IMR-90 (cell line): Measurements from ENCODE around the gene BANP. TPM values are rescaled to one million over a fixed set of nuclear protein-coding genes. Genes with fewer than 3 reads are reported as not detected.

ENCODE experiments used
- ATAC-seq: fragments of 200-7000 bp; cut with Tn5 transposase; 2 replicates; pipeline ENCODE4 v1.9.1; 2020; ENCODE audit warnings: low read depth, mild to moderate bottlenecking, moderate library complexity
- BruUV-seq: library from RNA; stranded (reverse); fragments of 400-500 nt; replicated peaks from 2 replicates; lab custom pipeline; 2021; lab: Mats Ljungman, UMichigan
- CTCF ChIA-PET: fragments of 300-600 bp; formaldehyde crosslinking; extraction: SDS; loops from one replicate; lab custom pipeline; 2021; ENCODE audit warnings: antibody characterized with exemption; lab: Yijun Ruan, JAX
- POLR2A ChIA-PET: fragments of 300-600 bp; sonication (Branson Sonifier 250); formaldehyde crosslinking; loops from one replicate; lab custom pipeline; 2022; ENCODE audit warnings: antibody characterized with exemption; ENCODE audit not compliant: unreplicated experiment; lab: Charles Lee
- DNase-seq: peaks from one replicate; pipeline ENCODE4 v3.0.0; 2013
- H2AFZ ChIP-seq: replicated peaks from 2 replicates; pipeline ENCODE3; 2013; ENCODE audit warnings: low read length, mild to moderate bottlenecking; ENCODE audit not compliant: poor library complexity
- H2AK5ac ChIP-seq: 2 replicates; pipeline ENCODE4 v1.6.1; 2013; ENCODE audit warnings: low read depth, low read length, inconsistent platforms
- H2AK9ac ChIP-seq: replicated peaks from 2 replicates; pipeline ENCODE3; 2013; ENCODE audit warnings: mild to moderate bottlenecking, low read depth, low read length, moderate library complexity; ENCODE audit not compliant: poor library complexity
- H2BK120ac ChIP-seq: 2 replicates; pipeline ENCODE4 v1.6.1; 2013; ENCODE audit warnings: low read depth, low read length, inconsistent platforms
- H2BK15ac ChIP-seq: 3 replicates; pipeline ENCODE4 v1.6.1; 2013; ENCODE audit warnings: low read depth, low read length, inconsistent platforms
- H2BK20ac ChIP-seq: 2 replicates; pipeline ENCODE4 v1.6.1; 2013; ENCODE audit warnings: low read depth, mild to moderate bottlenecking, inconsistent platforms, low read length, moderate library complexity
- H2BK5ac ChIP-seq: 2 replicates; pipeline ENCODE4 v1.6.1; 2013; ENCODE audit warnings: mild to moderate bottlenecking, low read depth, low read length, inconsistent platforms; ENCODE audit not compliant: poor library complexity, severe bottlenecking
- H3K14ac ChIP-seq: replicated peaks from 2 replicates; pipeline ENCODE4 v1.6.1; 2013; ENCODE audit warnings: low read depth, low read length, inconsistent platforms
- H3K18ac ChIP-seq: 2 replicates; pipeline ENCODE4 v1.6.1; 2013; ENCODE audit warnings: low read depth, low read length, control low read depth
- H3K23ac ChIP-seq: 2 replicates; pipeline ENCODE4 v1.6.1; 2013; ENCODE audit warnings: low read depth, low read length, inconsistent platforms
- H3K27ac ChIP-seq: 2 replicates; pipeline ENCODE4 v1.5.1; 2013; ENCODE audit warnings: mild to moderate bottlenecking, control low read depth, low read length; ENCODE audit not compliant: insufficient read depth
- H3K27me3 ChIP-seq: 2 replicates; pipeline ENCODE4 v1.6.1; 2013; ENCODE audit warnings: low read length; ENCODE audit not compliant: control insufficient read depth, insufficient read depth
- H3K36me3 ChIP-seq: 2 replicates; pipeline ENCODE4 v1.6.1; 2013; ENCODE audit warnings: low read length, mixed read lengths; ENCODE audit not compliant: control insufficient read depth, insufficient read depth
- H3K4ac ChIP-seq: 2 replicates; pipeline ENCODE4 v1.6.1; 2013; ENCODE audit warnings: low read depth, low read length, inconsistent platforms
- H3K4me1 ChIP-seq: 2 replicates; pipeline ENCODE4 v1.6.1; 2013; ENCODE audit warnings: low read length, mixed read lengths; ENCODE audit not compliant: control insufficient read depth, insufficient read depth
- H3K4me2 ChIP-seq: 2 replicates; pipeline ENCODE4 v1.6.1; 2013; ENCODE audit warnings: low read depth, mild to moderate bottlenecking, control low read depth, low read length, moderate library complexity
- H3K4me3 ChIP-seq: 2 replicates; pipeline ENCODE4 v1.5.1; 2013; ENCODE audit warnings: low read depth, mild to moderate bottlenecking, control low read depth, low read length, moderate library complexity; ENCODE audit not compliant: insufficient read depth
- H3K56ac ChIP-seq: 2 replicates; pipeline ENCODE4 v1.6.1; 2013; ENCODE audit warnings: low read length, inconsistent platforms; ENCODE audit not compliant: insufficient read depth; ENCODE audit errors: extremely low read depth
- H3K79me1 ChIP-seq, 2 experiments: 2 replicates each; pipeline ENCODE4 v1.6.1; 2013; ENCODE audit warnings: low read length in 2 of 2, inconsistent platforms in 1 of 2, low read depth in 1 of 2
- H3K9ac ChIP-seq: 2 replicates; pipeline ENCODE4 v1.6.1; 2013; ENCODE audit warnings: low read depth, low read length, control low read depth
- H3K9me1 ChIP-seq: 2 replicates; pipeline ENCODE4 v1.6.1; 2013; ENCODE audit warnings: low read length, inconsistent platforms; ENCODE audit not compliant: insufficient read depth
- H3K9me3 ChIP-seq: 2 replicates; pipeline ENCODE4 v1.6.1; 2013; ENCODE audit warnings: low read length; ENCODE audit not compliant: control insufficient read depth, insufficient read depth
- H4K20me1 ChIP-seq: 2 replicates; pipeline ENCODE4 v1.6.1; 2013; ENCODE audit warnings: low read length, inconsistent platforms; ENCODE audit not compliant: insufficient read depth
- H4K5ac ChIP-seq: 2 replicates; pipeline ENCODE4 v1.6.1; 2013; ENCODE audit warnings: mild to moderate bottlenecking, low read depth, low read length, control low read depth
- H4K8ac ChIP-seq, 2 experiments: 2 replicates each; pipeline ENCODE4 v1.6.1; 2013; ENCODE audit warnings: low read depth in 2 of 2, low read length in 2 of 2, control low read depth in 1 of 2, inconsistent platforms in 1 of 2
- H4K91ac ChIP-seq: 2 replicates; pipeline ENCODE4 v1.6.1; 2013; ENCODE audit warnings: low read depth, low read length, inconsistent platforms; ENCODE audit not compliant: insufficient read depth
- CEBPB ChIP-seq: IDR thresholded peaks from 2 replicates; pipeline ENCODE4 v1.6.1; 2012; ENCODE audit warnings: low read depth, low read length, improper control_type of control experiment
- FOS ChIP-seq: fragments of 150-350 bp; IDR thresholded peaks from 2 replicates; pipeline ENCODE4 v1.6.1; 2016; ENCODE audit warnings: low read depth, low read length
- WGBS, 2 experiments: methylation state at CpG; one replicate each; pipeline versions ENCODE4 v1.1.5 to v1.1.7; 2013; ENCODE audit warnings: missing lambda C conversion rate in 2 of 2; ENCODE audit not compliant: insufficient read length in 1 of 2; ENCODE audit errors: extremely low coverage in 2 of 2; 5-methylcytosine and 5-hydroxymethylcytosine counted together
- dilution Hi-C: fragments of 300-500 bp; cut with HindIII; formaldehyde crosslinking; loops from one replicate; pipeline ENCODE4 v1.14.3; 2018; ENCODE audit warnings: low sequenced_read_pairs; ENCODE audit not compliant: unreplicated experiment
- in situ Hi-C: fragments of 300-500 bp; cut with MboI; formaldehyde crosslinking; loops from 3 replicates; pipeline ENCODE4 v1.14.3; 2019; ENCODE audit warnings: low sequenced_read_pairs, inconsistent platforms, mixed read lengths
- intact Hi-C: fragments of 100-400 bp; cut with micrococcal nuclease; formaldehyde crosslinking; loops from 2 replicates; pipeline ENCODE4 v1.10.0; 2022
- polyA plus RNA-seq, 3 experiments: library from polyadenylated mRNA; depleted of rRNA; stranded (reverse); fragments of >200 nt; gene quantifications; 2 replicates each; pipeline ENCODE4 v1.2.3, GENCODE V29; 2012; ENCODE audit warnings: low replicate concordance in 1 of 3
- total RNA-seq: library from RNA; depleted of rRNA; stranded (reverse); fragments of >200 nt; gene quantifications from 2 replicates; pipeline ENCODE4 v1.2.3, GENCODE V29; 2012

Gene BANP
- total and polyA plus RNA-seq, 2 of the 4 experiments (the other 2 are of a cell fraction) = 17.4 to 17.9 TPM

GRCh38 chr16:87961623-87962022, 10.4 kb downstream of the BANP start:
- H4K91ac ChIP-seq = no peak overlapping the region
- no peak overlapping the region for H4K5ac ChIP-seq
- BruUV-seq = no TSS peak
- no CpG with 5 or more reads among the region's 4 CpGs for WGBS, 2 experiments
- ChIA-PET CTCF (no interaction called here), POLR2A (no interaction called here)
- in situ Hi-C loops (no loop called here), intact Hi-C loops (no loop called here), dilution Hi-C loops (no loop called here)
- no peak overlapping the region for H4K8ac ChIP-seq
- H3K4me3 ChIP-seq = no peak overlapping the region
- TF ChIP-seq CEBPB (no peak), FOS (no peak)
- no peak overlapping the region for H2BK20ac ChIP-seq
- no peak overlapping the region for H3K27ac ChIP-seq
- H2BK15ac ChIP-seq = no peak overlapping the region
- no peak overlapping the region for H3K18ac ChIP-seq
- no peak overlapping the region for H2BK5ac ChIP-seq
- ATAC-seq (no peak), DNase-seq (no peak)
- H3K9ac ChIP-seq = no peak overlapping the region
- H2BK120ac ChIP-seq = no peak overlapping the region
- no peak overlapping the region for H3K4me2 ChIP-seq
- peaks cover 21% of the 10 kb centered on the region for H3K9me1 ChIP-seq
- H3K36me3 ChIP-seq = peaks cover 2% of the 10 kb centered on the region; the same call in 1 of the 2 replicates
- H3K27me3 ChIP-seq = no peaks in the 10 kb centered on the region
- H4K20me1 ChIP-seq = peaks cover 13% of the 10 kb centered on the region; the same call in 1 of the 2 replicates
- H2AK5ac ChIP-seq = no peak overlapping the region
- no peaks in the 10 kb centered on the region for H3K9me3 ChIP-seq
- peaks cover 29 to 96% of the 10 kb centered on the region in 2 experiments for H3K79me1 ChIP-seq
- H3K14ac ChIP-seq = no peak overlapping the region
- no peak overlapping the region for H3K4ac ChIP-seq
- H3K23ac ChIP-seq = no peak overlapping the region
- no peak overlapping the region for H2AFZ ChIP-seq
- peaks cover 21% of the 10 kb centered on the region for H3K4me1 ChIP-seq
- no peak overlapping the region for H3K56ac ChIP-seq
- H2AK9ac ChIP-seq = no peak overlapping the region
